ENCODE results near the gene PPP1R3A.

Gene PPP1R3A

GRCh38 chr7:113883096-113883495 lies 35.7 kb downstream of the PPP1R3A start:
- no peak for DNase-seq (ENCODE audit: low spot score)

- no peak for DNase-seq (ENCODE audit: low spot score)
Measured at GRCh38 chr7:113880559-113880958, 38.2 kb downstream of the PPP1R3A start.

GRCh38 chr7:113878394-113878992 lies 40.3 kb downstream of the PPP1R3A start:
- no peak for DNase-seq (ENCODE audit: low spot score)

- DNase-seq (ENCODE audit: low spot score) = no peak
Measured at GRCh38 chr7:113875224-113875623, 43.6 kb downstream of the PPP1R3A start.

- no peak for DNase-seq (ENCODE audit: low spot score)
Measured at GRCh38 chr7:113873554-113874151, 45.2 kb downstream of the PPP1R3A start.

- DNase-seq (ENCODE audit: low spot score) = no peak
Measured at GRCh38 chr7:113872981-113873380, 45.8 kb downstream of the PPP1R3A start.

- no peak for DNase-seq (ENCODE audit: low spot score)
Measured at GRCh38 chr7:113867325-113867724, 51.5 kb downstream of the PPP1R3A start.

GRCh38 chr7:113856010-113856409 lies 62.8 kb downstream of the PPP1R3A start:
- DNase-seq (ENCODE audit: low spot score) = no peak

- DNase-seq (ENCODE audit: low spot score) = no peak
Measured at GRCh38 chr7:113840954-113841353, 77.9 kb downstream of the PPP1R3A start.

- DNase-seq (ENCODE audit: low spot score) = no peak
Measured at GRCh38 chr7:113835367-113835766, 83.4 kb downstream of the PPP1R3A start.

- no peak for DNase-seq (ENCODE audit: low spot score)
Measured at GRCh38 chr7:113832196-113832745, 86.5 kb downstream of the PPP1R3A start.

- DNase-seq (ENCODE audit: low spot score) = no peak
Measured at GRCh38 chr7:113831556-113831955, 87.3 kb downstream of the PPP1R3A start.

GRCh38 chr7:113828581-113828980 lies 90.2 kb downstream of the PPP1R3A start:
- DNase-seq (ENCODE audit: low spot score) = no peak
